Tibial nerve (tissue), 4 donors: ENCODE data around the gene FXYD7. TPM values are rescaled to one million over a fixed set of nuclear protein-coding genes. Genes with fewer than 3 reads are reported as not detected.

ENCODE experiments used
- DNase-seq, 2 donors: peaks; one replicate each; pipeline ENCODE4 v3.0.0-alpha.2; 2019; ENCODE audit warnings: low spot score in 2 of 2
- H3K27ac ChIP-seq, 4 donors: fragments of 200-600 bp; sonication (generic) in 3 of 4; one replicate each; pipeline ENCODE4 v1.5.1; 2017 to 2019; ENCODE audit warnings: mild to moderate bottlenecking in 1 of 4
- H3K27me3 ChIP-seq, 2 donors: fragments of 200-600 bp; sonication (generic) in 1 of 2; one replicate each; pipeline versions ENCODE4 v1.5.1 to v1.6.0; 2017 to 2019
- H3K36me3 ChIP-seq, 3 donors: fragments of 200-600 bp; sonication (generic); one replicate each; pipeline ENCODE4 v1.5.1; 2018 to 2019
- H3K4me1 ChIP-seq, 4 donors: fragments of 200-600 bp; sonication (generic) in 3 of 4; one replicate each; pipeline ENCODE4 v1.5.1; 2017 to 2019
- H3K4me3 ChIP-seq, 4 donors: fragments of 200-600 bp; sonication (generic) in 3 of 4; one replicate each; pipeline ENCODE4 v1.5.1; 2017 to 2019; ENCODE audit warnings: mild to moderate bottlenecking in 1 of 4, moderate library complexity in 1 of 4
- H3K9me3 ChIP-seq, 4 donors: fragments of 200-600 bp; sonication (generic) in 3 of 4; one replicate each; pipeline ENCODE4 v1.5.1; 2017 to 2019
- CTCF ChIP-seq, 5 experiments: fragments of 200-600 bp in 3 of 5; fragments of 450-650 bp in 2 of 5; sonication (generic) in 3 of 5; IDR thresholded peaks; one replicate each; pipeline ENCODE4 v1.5.1; 2016 to 2019; ENCODE audit warnings: antibody characterized with exemption in 5 of 5, mild to moderate bottlenecking in 3 of 5, moderate library complexity in 2 of 5
- EP300 ChIP-seq, 2 donors: sonication (generic); formaldehyde crosslinking; IDR thresholded peaks; one replicate each; pipeline ENCODE4 v1.6.1; 2017; ENCODE audit warnings: antibody characterized with exemption in 2 of 2, mild to moderate bottlenecking in 1 of 2
- POLR2A ChIP-seq, 2 donors: fragments of 450-650 bp; IDR thresholded peaks; one replicate each; pipeline ENCODE4 v1.6.1; 2017; ENCODE audit warnings: antibody characterized with exemption in 2 of 2, mild to moderate bottlenecking in 2 of 2, moderate library complexity in 2 of 2
- WGBS, 2 donors: methylation state at CpG; one replicate each; pipeline ENCODE4 v1.1.5; 2018; 5-methylcytosine and 5-hydroxymethylcytosine counted together
- total RNA-seq, 4 donors: library from RNA; depleted of rRNA; stranded (reverse); fragments of >200 nt; gene quantifications; one replicate each; pipeline ENCODE4 v1.1.0, GENCODE V29; 2016

The FXYD7 gene
- total RNA-seq, 4 donors from 2014 or later: 2.5 to 5.9 (median 5.7) TPM; not detected in 1

GRCh38 chr19:35162471-35163326 is 19.6 kb downstream of the FXYD7 start:
- WGBS, 2 donors: 81 to 90% methylated on average over 6 of the region's 6 CpGs
- TF ChIP-seq CTCF (IDR thresholded peaks at IDR 0.05) (no peak), POLR2A (IDR thresholded peaks at IDR 0.05) (no peak), EP300 (IDR thresholded peaks at IDR 0.05) (no peak)
- Histone ChIP-seq H3K36me3 (peaks cover 0 to 94% (median 9%) of the 10 kb centered on the region in 3 donors), H3K4me1 (no peaks in the 10 kb centered on the region), H3K27me3 (no peaks in the 10 kb centered on the region), H3K27ac (no peak overlapping the region), H3K4me3 (no peak overlapping the region), H3K9me3 (peaks cover 0 to 55% (median 0%) of the 10 kb centered on the region in 4 donors)
- no peak for DNase-seq

GRCh38 chr19:35164418-35164817 is 21.4 kb downstream of the FXYD7 start:
- DNase-seq: no peak
- Histone ChIP-seq H3K4me1 (no peaks in the 10 kb centered on the region), H3K36me3 (peaks cover 0 to 91% (median 3%) of the 10 kb centered on the region in 3 donors), H3K27me3 (no peaks in the 10 kb centered on the region), H3K4me3 (no peak overlapping the region), H3K9me3 (peaks cover 0 to 55% (median 0%) of the 10 kb centered on the region in 4 donors), H3K27ac (no peak overlapping the region)
- WGBS, 2 donors: 32 to 53% methylated on average over 2 of the region's 2 CpGs
- TF ChIP-seq POLR2A (IDR thresholded peaks at IDR 0.05) (no peak), CTCF (IDR thresholded peaks at IDR 0.05) (no peak), EP300 (IDR thresholded peaks at IDR 0.05) (no peak)

GRCh38 chr19:35165200-35166058 is 22.4 kb downstream of the FXYD7 start:
- peaks cover 0 to 91% (median 0%) of the 10 kb centered on the region in 3 donors for H3K36me3 ChIP-seq
- H3K27me3 ChIP-seq: no peaks in the 10 kb centered on the region
- no peak overlapping the region for H3K27ac ChIP-seq
- WGBS, 2 donors: 74 to 75% methylated on average over 5 of the region's 5 CpGs
- no peak overlapping the region for H3K4me3 ChIP-seq
- H3K9me3 ChIP-seq: peaks cover 0 to 55% (median 0%) of the 10 kb centered on the region in 4 donors
- TF ChIP-seq CTCF (IDR thresholded peaks at IDR 0.05) (no peak), POLR2A (IDR thresholded peaks at IDR 0.05) (no peak), EP300 (IDR thresholded peaks at IDR 0.05) (no peak)
- DNase-seq: no peak
- no peaks in the 10 kb centered on the region for H3K4me1 ChIP-seq

GRCh38 chr19:35166100-35167063 is 23.3 kb downstream of the FXYD7 start:
- Histone ChIP-seq H3K27me3 (no peaks in the 10 kb centered on the region), H3K9me3 (peaks cover 0 to 53% (median 0%) of the 10 kb centered on the region in 4 donors), H3K27ac (no peak overlapping the region), H3K4me1 (no peaks in the 10 kb centered on the region), H3K36me3 (peaks cover 0 to 86% (median 0%) of the 10 kb centered on the region in 3 donors), H3K4me3 (no peak overlapping the region)
- no peak for DNase-seq
- 82 to 95% methylated on average over 7 of the region's 7 CpGs for WGBS, 2 donors
- TF ChIP-seq CTCF (IDR thresholded peaks at IDR 0.05) (no peak), POLR2A (IDR thresholded peaks at IDR 0.05) (no peak), EP300 (IDR thresholded peaks at IDR 0.05) (no peak)
